Motor neuron (in vitro differentiated cells): ENCODE measurements around the gene ATF6. TPM values are rescaled to one million over a fixed set of nuclear protein-coding genes. Genes with fewer than 3 reads are reported as not detected.

Experiments used
- ATAC-seq, 8 experiments: fragments of 200-7000 bp; cut with Tn5 transposase; replicated peaks in 6 of 8; 2 replicates each; pipeline ENCODE4 v1.8.0; 2021; ENCODE audit warnings: mild to moderate bottlenecking in 8 of 8, moderate library complexity in 8 of 8
- H3K27ac ChIP-seq, 2 donors: fragments of 250-450 bp; sonication (Bioruptor Pico); 2 replicates each; pipeline ENCODE4 v1.9.0; 2021; ENCODE audit warnings: antibody characterized with exemption in 2 of 2, mild to moderate bottlenecking in 2 of 2, moderate library complexity in 1 of 2
- H3K4me1 ChIP-seq, 2 donors: fragments of 250-450 bp; sonication (Bioruptor Pico); replicated peaks in 1 of 2; 2 replicates each; pipeline ENCODE4 v1.6.1; 2021; ENCODE audit warnings: antibody characterized with exemption in 2 of 2, mild to moderate bottlenecking in 2 of 2, moderate library complexity in 1 of 2
- H3K4me3 ChIP-seq, 5 donors: fragments of 250-450 bp; sonication (Bioruptor Pico); 2 replicates each; pipeline ENCODE4 v1.9.0; 2021; ENCODE audit warnings: antibody characterized with exemption in 5 of 5, mild to moderate bottlenecking in 5 of 5, moderate library complexity in 4 of 5
- WGBS, 10 experiments: fragments of 450-650 bp; shearing (Covaris generic); methylation state at CpG; one replicate each; pipeline ENCODE4 v1.0.0; 2022; 5-methylcytosine and 5-hydroxymethylcytosine counted together
- in situ Hi-C, 9 experiments: fragments of 400-800 bp; cut with MboI; loops; one replicate each; pipeline ENCODE4 v1.15.0; 2021; ENCODE audit warnings: low sequenced_read_pairs in 9 of 9, low pct_unique_long_range_greater_than_20kb in 2 of 9; ENCODE audit not compliant: unreplicated experiment in 9 of 9
- total RNA-seq, 8 experiments: library from RNA; unstranded; fragments of 300-600 nt; gene quantifications; 2 replicates each; pipeline versions ENCODE4 v1.2.3 to v1.2.4, GENCODE V29; 2022

Gene ATF6
- total RNA-seq, 8 experiments from 2014 or later, result 18.2 to 46.3 (median 30.6) TPM

DNA sequence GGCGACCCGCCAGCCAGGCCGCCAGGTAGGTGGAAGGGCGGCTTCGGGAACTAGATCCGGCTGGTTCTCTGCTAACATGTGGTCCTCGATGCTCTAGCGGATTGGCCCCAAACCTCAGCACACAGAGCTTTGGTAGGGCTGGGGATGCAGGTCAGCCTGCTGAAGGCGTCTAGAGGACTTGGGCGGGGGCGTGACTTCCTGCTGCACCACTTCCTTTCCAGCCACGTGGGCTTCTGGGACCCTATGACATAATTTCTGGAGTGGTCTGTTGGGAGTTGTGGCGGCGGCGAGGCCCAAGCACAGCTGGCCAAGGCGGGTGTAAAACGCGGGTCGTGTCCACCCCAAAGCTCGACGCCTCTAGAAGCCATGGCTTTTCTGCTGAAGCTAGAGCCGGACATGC is 124.5 kb downstream of the ATF6 start:
- in situ Hi-C loops, result loop anchor here in 1 of 9 experiments (25.0 kb wide), 1 partner anchor 147 kb away; no protein-coding TSS in a partner anchor
- 87 to 100% (median 92%) methylated on average over 2 to 15 of the region's 22 CpGs; no CpG with 5 or more reads in 2 of the 10 experiments for WGBS, 10 experiments
- no peak overlapping the region for H3K4me3 ChIP-seq
- no peak overlapping the region for H3K27ac ChIP-seq
- H3K4me1 ChIP-seq, result no peaks in the 10 kb centered on the region
- ATAC-seq, result no peak

GRCh38 chr1:161899091-161899490 is 133.0 kb downstream of the ATF6 start:
- H3K27ac ChIP-seq, result no peak overlapping the region
- peaks cover 0 to 14% of the 10 kb centered on the region in 2 donors for H3K4me1 ChIP-seq
- peak in 1 of 8 experiments; percentile 11 for ATAC-seq
- H3K4me3 ChIP-seq, result no peak overlapping the region
- 45 to 100% (median 83%) methylated on average over 1 to 2 of the region's 2 CpGs; no CpG with 5 or more reads in 1 of the 10 experiments for WGBS, 10 experiments
- in situ Hi-C loops, result loop anchor here in 1 of 9 experiments (25.0 kb wide), 1 partner anchor 138 kb away; no protein-coding TSS in a partner anchor

GRCh38 chr1:161900160-161900559 is 134.0 kb downstream of the ATF6 start:
- in situ Hi-C loops, result no loop called here
- 7 to 100% (median 75%) methylated on average over 1 to 5 of the region's 5 CpGs for WGBS, 10 experiments

DNA sequence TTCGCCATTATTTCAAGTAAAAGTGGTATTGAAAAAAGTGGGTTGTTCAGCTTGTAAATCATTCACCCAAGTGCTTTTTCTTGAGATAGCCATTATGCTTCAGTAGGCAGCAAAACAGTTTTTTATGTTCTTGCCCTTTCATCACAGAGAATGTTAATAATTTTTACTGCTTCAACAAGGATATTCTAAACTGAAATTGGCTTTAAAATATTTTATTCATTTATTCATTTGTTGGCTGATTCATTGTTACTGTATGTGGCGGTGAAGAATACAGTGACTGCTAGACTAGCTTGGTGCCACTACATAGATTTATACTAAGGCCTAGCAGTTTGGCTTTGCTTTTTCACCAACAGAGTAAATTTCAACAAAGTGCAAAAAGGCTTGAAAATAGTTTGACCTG is 136.1 kb downstream of the ATF6 start:
- H3K27ac ChIP-seq, result no peak overlapping the region
- no peak overlapping the region for H3K4me3 ChIP-seq
- WGBS, 10 experiments, result 10 to 88% (median 65%) methylated on average over 1 to 2 of the region's 2 CpGs
- in situ Hi-C loops, result no loop called here
- peak in 4 of 8 experiments; percentile 70 to 90 (median 79) for ATAC-seq
- peaks cover 0 to 14% of the 10 kb centered on the region in 2 donors for H3K4me1 ChIP-seq

More at GRCh38 chr1:161900160-161900559, 134.0 kb downstream of the ATF6 start:
- H3K4me1 ChIP-seq, result peaks cover 0 to 14% of the 10 kb centered on the region in 2 donors
- no peak overlapping the region for H3K27ac ChIP-seq
- ATAC-seq, result no peak
- H3K4me3 ChIP-seq, result no peak overlapping the region

- no peak overlapping the region for H3K4me3 ChIP-seq
- no peak overlapping the region for H3K27ac ChIP-seq
- 94 to 100% (median 100%) methylated on average over 1 to 3 of the region's 3 CpGs; no CpG with 5 or more reads in 3 of the 10 experiments for WGBS, 10 experiments
- H3K4me1 ChIP-seq, result peaks cover 0 to 14% of the 10 kb centered on the region in 2 donors
- in situ Hi-C loops, result no loop called here
- ATAC-seq, result peak in 3 of 8 experiments; percentile 54 to 64 (median 60)
Observed at GRCh38 chr1:161905269-161905884, 139.3 kb downstream of the ATF6 start.

- in situ Hi-C loops, result no loop called here
- H3K27ac ChIP-seq, result no peak overlapping the region
- ATAC-seq, result peak in 2 of 8 experiments; percentile 60 to 77
- H3K4me3 ChIP-seq, result no peak overlapping the region
- H3K4me1 ChIP-seq, result peaks cover 0 to 8% of the 10 kb centered on the region in 2 donors
Observed at GRCh38 chr1:161907265-161907664, 141.1 kb downstream of the ATF6 start.

DNA sequence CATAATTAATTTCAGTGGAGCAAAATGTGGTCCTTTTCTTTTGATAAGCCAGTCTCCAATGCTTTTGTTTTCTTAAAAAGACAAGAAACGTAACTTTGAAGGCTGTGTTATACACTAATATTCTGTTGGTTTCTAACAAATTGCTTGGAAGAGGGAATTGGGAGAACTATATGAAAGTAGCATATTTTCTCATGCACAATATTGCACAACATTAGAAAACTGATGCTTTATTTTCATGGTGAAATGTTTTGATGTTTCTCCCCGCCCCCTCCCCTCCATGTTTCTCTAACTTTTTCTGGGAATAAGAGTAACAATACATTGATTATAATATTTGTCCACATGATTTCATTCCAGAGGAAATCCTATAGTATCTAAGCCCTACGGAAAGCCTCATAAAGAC is 142.1 kb downstream of the ATF6 start:
- no peak overlapping the region for H3K27ac ChIP-seq
- 80 to 100% (median 95%) methylated on average over 1 to 3 of the region's 3 CpGs; no CpG with 5 or more reads in 1 of the 10 experiments for WGBS, 10 experiments
- no peaks in the 10 kb centered on the region for H3K4me1 ChIP-seq
- in situ Hi-C loops, result no loop called here
- no peak overlapping the region for H3K4me3 ChIP-seq
- ATAC-seq, result no peak

DNA sequence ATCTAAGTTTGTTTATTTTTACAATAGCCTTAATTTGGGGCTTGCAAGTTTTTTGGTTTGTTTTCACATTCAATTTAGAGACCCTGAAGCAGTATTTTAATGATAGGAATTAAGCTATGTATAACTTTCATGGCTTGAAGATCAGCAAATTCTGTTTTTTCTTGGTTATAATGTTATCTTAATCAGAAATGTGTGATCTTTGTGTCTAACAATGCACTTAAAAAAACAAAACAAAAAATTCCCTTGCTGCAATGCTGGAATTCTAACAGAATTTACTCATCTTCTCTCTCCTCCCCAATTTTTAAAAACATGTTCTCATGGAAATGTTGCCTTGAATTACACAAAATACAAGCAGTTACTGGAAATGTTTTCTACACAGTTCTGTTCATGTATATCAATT is 144.5 kb downstream of the ATF6 start:
- in situ Hi-C loops, result no loop called here
- H3K4me1 ChIP-seq, result no peaks in the 10 kb centered on the region
- no peak overlapping the region for H3K4me3 ChIP-seq
- ATAC-seq, result no peak
- H3K27ac ChIP-seq, result no peak overlapping the region

GRCh38 chr1:161913482-161914140 is 147.5 kb downstream of the ATF6 start:
- Histone ChIP-seq H3K4me1 (no peaks in the 10 kb centered on the region), H3K27ac (no peak overlapping the region), H3K4me3 (no peak overlapping the region)
- no peak for ATAC-seq
- in situ Hi-C loops, result no loop called here

DNA sequence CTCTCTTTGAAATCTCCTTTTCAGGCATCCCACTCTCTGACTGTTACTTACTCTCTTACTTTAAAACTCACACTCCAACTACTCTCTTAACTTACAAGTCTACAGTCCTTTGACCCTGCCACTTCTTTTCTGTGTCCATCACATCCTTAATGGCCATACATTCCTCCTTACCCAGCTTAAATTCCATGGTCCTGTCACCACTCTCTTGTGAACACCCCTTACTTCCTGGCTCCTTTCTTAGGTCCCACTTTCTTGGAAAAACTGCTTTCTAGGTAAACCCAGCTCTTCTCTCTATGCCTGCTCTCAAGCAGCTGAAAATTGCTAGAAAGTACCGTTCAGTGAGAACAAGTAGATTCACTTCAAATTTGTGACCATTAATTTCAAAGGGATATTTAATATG is 148.5 kb downstream of the ATF6 start:
- H3K27ac ChIP-seq, result no peak overlapping the region
- H3K4me1 ChIP-seq, result no peaks in the 10 kb centered on the region
- 88 to 100% (median 100%) methylated on average over 1 of the region's 1 CpG; no CpG with 5 or more reads in 1 of the 10 experiments for WGBS, 10 experiments
- no peak for ATAC-seq
- H3K4me3 ChIP-seq, result no peak overlapping the region
- in situ Hi-C loops, result no loop called here

- in situ Hi-C loops, result no loop called here
- Histone ChIP-seq H3K4me1 (no peaks in the 10 kb centered on the region), H3K27ac (no peak overlapping the region), H3K4me3 (no peak overlapping the region)
- 29 to 100% (median 100%) methylated on average over 1 of the region's 1 CpG; no CpG with 5 or more reads in 2 of the 10 experiments for WGBS, 10 experiments
- no peak for ATAC-seq
Observed at GRCh38 chr1:161915051-161915503, 149.0 kb downstream of the ATF6 start.

DNA sequence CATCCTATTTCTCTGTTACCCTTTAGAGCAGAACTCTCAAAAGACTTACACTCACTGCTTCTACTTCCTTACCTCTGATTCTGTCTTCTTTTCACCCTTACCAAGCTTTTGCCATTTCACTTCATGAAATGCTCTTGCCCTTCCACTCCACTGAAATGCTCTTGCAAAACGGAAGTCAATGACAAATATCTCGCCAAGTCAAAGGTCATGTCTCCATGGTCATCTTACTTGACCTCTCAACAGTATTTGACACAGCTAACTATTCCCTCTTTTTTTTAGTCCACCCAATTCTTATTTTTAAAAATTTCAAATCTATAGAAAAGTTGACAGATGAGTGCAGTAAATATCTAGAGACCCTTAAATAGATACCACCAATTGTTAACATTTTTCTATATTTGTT is 149.9 kb downstream of the ATF6 start:
- H3K27ac ChIP-seq, result no peak overlapping the region
- H3K4me1 ChIP-seq, result no peaks in the 10 kb centered on the region
- in situ Hi-C loops, result no loop called here
- 20 to 100% (median 87%) methylated on average over 1 to 2 of the region's 2 CpGs for WGBS, 10 experiments
- ATAC-seq, result no peak
- no peak overlapping the region for H3K4me3 ChIP-seq

DNA sequence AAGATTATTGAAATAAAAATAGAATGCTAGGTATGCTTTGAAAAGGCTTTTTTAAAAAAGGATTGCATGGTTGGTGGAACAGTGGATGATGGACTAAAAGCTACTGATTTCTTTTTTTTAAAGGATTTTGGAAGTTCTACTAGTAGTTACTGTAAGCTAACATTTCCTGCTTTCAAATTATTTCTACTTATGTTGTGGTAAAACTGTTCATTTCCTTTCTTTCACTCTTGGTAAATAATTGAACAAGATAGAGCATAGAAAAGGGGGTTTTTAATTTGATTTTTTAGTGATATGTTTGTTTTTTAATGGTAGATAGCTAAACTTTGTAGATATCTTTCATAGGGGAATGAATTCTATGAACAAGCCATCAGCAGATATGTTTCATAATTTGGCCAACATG is 153.1 kb downstream of the ATF6 start:
- Histone ChIP-seq H3K4me1 (no peaks in the 10 kb centered on the region), H3K27ac (no peak overlapping the region), H3K4me3 (no peak overlapping the region)
- in situ Hi-C loops, result no loop called here
- no peak for ATAC-seq

GRCh38 chr1:161921491-161921890 is 155.4 kb downstream of the ATF6 start:
- H3K4me1 ChIP-seq, result no peaks in the 10 kb centered on the region
- 86 to 100% (median 94%) methylated on average over 1 of the region's 1 CpG; no CpG with 5 or more reads in 2 of the 10 experiments for WGBS, 10 experiments
- in situ Hi-C loops, result no loop called here
- H3K27ac ChIP-seq, result no peak overlapping the region
- H3K4me3 ChIP-seq, result no peak overlapping the region
- no peak for ATAC-seq
